ENCODE data around the gene EIF2S3.
"Not testable (repeated sequence)": the region's sequence is repeated elsewhere in the genome, so short reads cannot be mapped to it uniquely, and the experiment has no call there.

Gene EIF2S3

DNA sequence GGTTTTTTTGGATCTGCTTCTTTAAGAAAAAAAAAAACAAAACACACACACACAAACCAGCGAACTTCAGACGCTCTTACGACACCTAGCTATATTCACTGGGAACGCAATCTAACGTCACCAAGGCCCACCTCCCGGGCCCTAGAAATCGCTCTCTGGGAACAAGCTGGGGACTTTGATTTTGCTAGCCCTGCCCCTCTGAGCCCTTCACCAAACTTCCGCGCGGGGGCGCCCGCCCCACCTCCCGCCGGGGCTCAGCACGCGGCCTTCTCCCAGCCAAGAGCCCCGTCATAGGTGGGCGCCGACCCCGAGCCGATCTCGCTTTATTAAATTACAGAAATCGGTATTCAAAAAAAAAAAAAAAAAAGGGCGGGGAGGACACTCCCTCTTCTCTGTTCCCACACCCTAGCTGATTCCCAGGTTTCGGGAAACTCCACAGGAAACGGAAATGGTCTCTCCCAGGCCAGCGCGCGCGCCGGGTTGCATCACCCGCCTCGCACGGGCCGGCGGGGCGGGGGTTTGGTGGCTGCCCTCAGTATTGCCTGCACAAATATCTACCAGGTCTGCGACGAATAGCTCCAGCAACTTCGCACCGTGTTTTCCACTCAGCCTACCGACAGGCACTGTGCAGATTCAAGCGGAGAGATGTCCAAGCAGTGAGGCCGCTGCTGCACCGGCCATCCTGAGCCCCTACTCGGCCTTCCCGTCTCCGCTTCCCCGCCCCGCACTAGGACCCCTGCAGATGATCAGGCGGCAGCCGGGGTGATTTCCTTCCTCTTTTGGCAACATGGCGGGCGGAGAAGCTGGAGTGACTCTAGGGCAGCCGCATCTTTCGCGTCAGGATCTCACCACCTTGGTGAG is at the start of gene EIF2S3:
TSS of gene EIF2S3 (plus strand) at position 775 of the 861 bp plus-strand sequence. CDS start at position 788, 13 bp downstream.
- peak; percentile 97 for DNase-seq (ENCODE audit: low spot score)

DNA sequence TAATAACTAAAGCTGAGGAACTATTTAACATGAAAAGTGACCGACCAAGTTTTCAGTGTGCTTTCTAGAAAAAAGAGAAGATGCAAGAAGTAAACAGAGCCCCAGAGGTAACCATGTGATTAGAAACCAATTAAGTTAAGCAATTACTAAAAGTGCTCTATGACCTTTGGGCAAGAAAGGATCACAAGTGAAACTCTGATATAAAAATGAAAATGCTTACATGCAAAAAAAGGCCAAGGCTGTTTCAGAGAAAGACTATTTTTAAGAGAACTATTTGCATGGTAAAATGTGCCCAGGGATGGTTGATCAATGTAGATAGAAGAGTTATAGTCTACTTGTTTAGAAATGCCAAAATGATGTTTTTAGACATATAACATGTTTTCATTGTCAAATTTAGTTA is 49.7 kb upstream of the EIF2S3 start:
- no peak for DNase-seq (ENCODE audit: low spot score)

- DNase-seq (ENCODE audit: low spot score): no peak
Measured at GRCh38 chrX:24005867-24006266, 48.9 kb upstream of the EIF2S3 start.

GRCh38 chrX:24012266-24012665 is 42.5 kb upstream of the EIF2S3 start:
- DNase-seq (ENCODE audit: low spot score): no peak

- no peak for DNase-seq (ENCODE audit: low spot score)
Measured at GRCh38 chrX:24014388-24015018, 40.3 kb upstream of the EIF2S3 start.

GRCh38 chrX:24017674-24018073 is 37.1 kb upstream of the EIF2S3 start:
- no peak for DNase-seq (ENCODE audit: low spot score)

DNA sequence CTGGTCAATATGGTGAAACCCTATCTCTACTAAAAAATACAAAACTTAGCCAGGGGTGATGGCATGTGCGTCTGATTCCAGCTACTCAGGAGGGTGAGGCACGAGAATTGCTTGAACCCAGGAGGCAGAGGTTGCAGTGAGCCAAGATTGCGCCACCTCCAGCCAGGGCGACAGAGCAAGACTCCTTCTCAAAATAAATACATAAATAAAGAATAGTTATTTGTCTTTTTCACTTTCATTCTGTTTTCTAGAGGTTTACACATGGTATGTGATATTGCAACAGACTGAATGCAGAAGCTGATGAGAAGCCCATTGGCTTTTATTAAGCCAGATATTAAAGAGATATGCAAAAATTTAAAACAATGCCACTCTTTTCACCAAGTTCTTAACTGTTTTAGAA is 35.9 kb upstream of the EIF2S3 start:
- no peak for DNase-seq (ENCODE audit: low spot score)

- no peak for DNase-seq (ENCODE audit: low spot score)
Measured at GRCh38 chrX:24019448-24019847, 35.3 kb upstream of the EIF2S3 start.

- DNase-seq (ENCODE audit: low spot score): no peak
Measured at GRCh38 chrX:24020306-24020876, 34.4 kb upstream of the EIF2S3 start.

GRCh38 chrX:24023544-24023943 is 31.2 kb upstream of the EIF2S3 start:
- no peak for DNase-seq (ENCODE audit: low spot score)

DNA sequence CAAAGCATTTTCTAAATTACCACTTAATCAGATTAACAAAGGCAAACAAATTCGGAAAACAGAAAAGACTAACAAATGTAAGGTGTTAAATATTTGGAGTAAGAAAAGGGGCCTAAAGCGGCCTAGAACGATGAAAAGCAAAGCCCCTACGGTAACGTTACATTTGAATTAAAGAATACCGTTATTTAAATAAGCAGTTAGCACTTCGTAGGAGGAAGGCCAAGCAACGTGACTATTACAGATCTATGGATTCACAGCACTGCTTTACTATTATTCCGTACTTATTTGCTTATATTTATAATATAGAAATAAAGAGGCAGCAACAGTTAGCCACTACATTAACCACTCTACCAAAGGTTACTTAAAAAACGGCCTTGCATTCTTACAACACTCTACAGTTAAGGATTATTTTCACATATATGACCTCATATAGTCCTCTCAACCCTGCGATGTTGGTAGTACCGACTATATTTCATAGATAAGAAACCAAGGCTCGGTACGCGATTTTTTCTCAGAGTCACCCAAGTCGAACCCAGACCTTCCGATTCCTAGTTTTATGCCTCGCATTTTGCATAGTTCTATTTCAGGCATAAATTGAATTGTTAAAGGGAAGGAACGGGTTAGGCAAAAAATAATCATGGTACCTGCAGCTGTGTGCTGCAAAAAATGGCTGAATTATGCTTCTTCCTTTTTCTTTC is 30.6 kb upstream of the EIF2S3 start:
- DNase-seq (ENCODE audit: low spot score): peak; percentile 21

- peak; percentile 87 for DNase-seq (ENCODE audit: low spot score)
Measured at GRCh38 chrX:24024819-24025740, 29.7 kb upstream of the EIF2S3 start.

DNA sequence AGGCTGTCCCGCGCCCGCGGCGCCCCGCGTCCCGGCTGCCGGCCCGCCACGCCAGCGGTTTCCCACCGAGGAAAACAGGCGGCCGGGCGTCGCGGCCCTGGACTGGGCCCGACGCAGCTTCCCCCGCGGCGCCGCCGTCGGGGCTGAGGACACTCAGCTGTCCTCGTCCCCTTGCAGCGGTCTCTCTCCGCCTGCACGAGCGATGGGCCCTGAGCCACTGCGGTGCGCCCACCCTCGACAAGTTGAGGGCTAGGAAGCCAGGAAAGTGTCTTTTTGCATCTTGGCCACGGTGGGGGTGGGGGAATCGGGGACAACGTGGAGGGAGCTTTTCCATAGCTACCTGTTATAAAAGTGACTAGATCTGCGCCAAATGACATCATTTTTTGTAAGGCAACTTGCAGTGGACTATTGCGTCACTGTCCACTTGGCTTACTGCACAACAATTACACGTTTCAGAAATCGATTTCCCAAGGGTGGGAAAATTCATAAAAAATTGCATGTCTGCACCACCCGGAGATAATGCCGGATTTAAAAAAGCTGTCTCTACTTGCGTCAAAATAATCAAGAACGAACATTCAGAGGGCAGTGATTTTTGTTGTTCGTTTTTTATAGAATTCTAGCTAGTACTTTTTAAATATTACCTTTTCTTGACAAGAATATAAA is 28.9 kb upstream of the EIF2S3 start:
- DNase-seq (ENCODE audit: low spot score): peak; percentile 68

- peak; percentile 21 for DNase-seq (ENCODE audit: low spot score)
Measured at GRCh38 chrX:24026432-24026831, 28.3 kb upstream of the EIF2S3 start.

DNA sequence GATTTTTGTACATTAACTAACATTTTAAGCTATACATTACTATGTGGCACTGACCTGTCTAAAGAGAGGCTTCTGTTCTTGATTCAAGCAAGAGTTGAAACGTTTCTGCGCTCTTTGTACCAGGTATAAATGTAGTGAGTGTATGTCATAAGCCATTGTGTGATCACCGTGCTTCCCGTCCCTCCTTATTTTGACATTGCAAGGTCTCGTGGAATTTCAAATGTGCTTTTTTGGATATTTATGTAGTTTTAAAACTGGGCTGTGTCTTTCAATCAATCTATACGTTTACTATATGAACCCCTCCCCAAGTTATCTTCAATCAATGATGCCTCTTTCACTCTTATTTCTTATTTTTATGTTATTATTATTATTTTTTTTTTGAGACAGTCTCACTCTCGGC is 27.7 kb upstream of the EIF2S3 start, which contains the start of gene KLHL15:
TSS of gene KLHL15 (minus strand) at position 101 of the 400 bp plus-strand sequence. CDS start 20,493 bp downstream, outside the sequence.
- no peak for DNase-seq (ENCODE audit: low spot score)

DNA sequence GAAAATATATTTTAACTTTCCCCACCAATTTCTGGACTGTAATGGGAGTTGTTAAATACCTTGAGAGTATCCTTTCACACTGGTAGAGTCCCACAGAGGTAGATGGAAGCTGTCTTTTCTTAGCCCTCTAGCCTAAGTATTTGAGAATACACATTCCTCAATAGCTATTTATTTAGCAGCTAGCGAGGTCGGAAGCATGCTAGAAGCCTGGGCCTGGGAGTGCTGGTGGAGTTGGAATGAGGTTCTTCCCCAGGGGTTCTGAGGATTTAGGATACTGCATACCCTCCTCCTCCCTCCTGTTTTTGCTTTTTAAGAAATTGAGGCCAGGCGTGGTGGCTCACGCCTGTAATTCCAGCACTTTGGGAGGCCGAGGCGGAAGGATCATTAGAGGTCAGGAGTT is 26.8 kb upstream of the EIF2S3 start:
- no peak for DNase-seq (ENCODE audit: low spot score)

GRCh38 chrX:24030597-24030996 is 24.2 kb upstream of the EIF2S3 start:
- no peak for DNase-seq (ENCODE audit: low spot score)

GRCh38 chrX:24034485-24034884 is 20.3 kb upstream of the EIF2S3 start:
- DNase-seq (ENCODE audit: low spot score): no peak

- DNase-seq (ENCODE audit: low spot score): no peak
Measured at GRCh38 chrX:24037729-24038128, 17.0 kb upstream of the EIF2S3 start.

DNA sequence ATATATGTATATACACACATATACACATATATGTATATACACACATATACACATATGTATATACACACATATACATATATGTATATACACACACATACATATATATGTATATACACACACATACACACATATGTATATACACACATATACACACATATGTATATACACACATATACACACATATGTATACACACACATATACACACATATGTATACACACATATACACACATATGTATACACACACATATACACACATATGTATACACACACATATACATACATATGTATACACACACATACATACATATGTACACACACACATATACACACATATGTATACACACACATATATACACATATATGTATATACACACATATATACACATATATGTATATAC is 8.7 kb upstream of the EIF2S3 start:
- not testable (repeated sequence) for DNase-seq (ENCODE audit: low spot score)

- DNase-seq (ENCODE audit: low spot score): not testable (repeated sequence)
Measured at GRCh38 chrX:24049643-24050042, 5.1 kb upstream of the EIF2S3 start.

Measured in SW480 (cell line).